ENCODE data around the gene OPN1SW.

OPN1SW gene

DNA sequence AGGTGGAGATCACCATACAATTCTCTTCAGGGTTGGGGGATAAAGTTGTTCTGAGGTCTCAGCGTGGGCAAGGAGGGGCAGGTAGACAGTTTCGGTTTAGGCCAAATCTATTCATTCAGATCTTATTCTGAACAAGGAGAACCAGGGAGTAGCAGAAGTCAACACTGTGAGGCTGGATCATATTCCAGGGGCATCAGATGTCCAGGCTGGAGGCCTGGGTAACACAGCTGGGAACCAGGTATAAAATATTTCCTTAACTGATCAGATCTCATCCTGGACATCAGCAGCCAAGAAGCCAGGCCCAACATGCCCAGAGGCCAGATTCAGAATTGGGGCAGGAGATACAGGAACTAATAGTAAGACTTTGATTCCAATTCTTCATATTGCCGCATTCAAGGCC, 35.4 kb upstream of the OPN1SW start:
- no peaks in the 10 kb centered on the region for H3K36me3 ChIP-seq (ENCODE audit: insufficient read depth, low read length)
- no peak overlapping the region for H3K9ac ChIP-seq (ENCODE audit: insufficient read length)
- H3K27ac ChIP-seq: no peak overlapping the region
- no peak for DNase-seq (ENCODE audit: low read depth, low spot score)
- no peak overlapping the region for H3K4me3 ChIP-seq
- no peak for TF ChIP-seq EZH2 (IDR thresholded peaks at IDR 0.05)
- H3K9me3 ChIP-seq (ENCODE audit: low read depth, low read length): no peaks in the 10 kb centered on the region

GRCh38 chr7:128810473-128810872, 34.9 kb upstream of the OPN1SW start:
- H3K4me3 ChIP-seq: no peak overlapping the region
- TF ChIP-seq POLR2AphosphoS5 (IDR thresholded peaks at IDR 0.05; ENCODE audit: borderline replicate concordance, low read depth, low read length) (no peak), FOXP2 (optimal IDR thresholded peaks at IDR 0.05; ENCODE audit: control extremely low read depth, extremely low read length, insufficient read depth) (no peak), EZH2 (IDR thresholded peaks at IDR 0.05) (no peak)
- no peak overlapping the region for H3K27ac ChIP-seq
- H3K36me3 ChIP-seq (ENCODE audit: insufficient read depth, low read length): no peaks in the 10 kb centered on the region
- DNase-seq (ENCODE audit: low read depth, low spot score): no peak
- H3K9ac ChIP-seq (ENCODE audit: insufficient read length): no peak overlapping the region
- no peaks in the 10 kb centered on the region for H3K9me3 ChIP-seq (ENCODE audit: low read depth, low read length)

DNA sequence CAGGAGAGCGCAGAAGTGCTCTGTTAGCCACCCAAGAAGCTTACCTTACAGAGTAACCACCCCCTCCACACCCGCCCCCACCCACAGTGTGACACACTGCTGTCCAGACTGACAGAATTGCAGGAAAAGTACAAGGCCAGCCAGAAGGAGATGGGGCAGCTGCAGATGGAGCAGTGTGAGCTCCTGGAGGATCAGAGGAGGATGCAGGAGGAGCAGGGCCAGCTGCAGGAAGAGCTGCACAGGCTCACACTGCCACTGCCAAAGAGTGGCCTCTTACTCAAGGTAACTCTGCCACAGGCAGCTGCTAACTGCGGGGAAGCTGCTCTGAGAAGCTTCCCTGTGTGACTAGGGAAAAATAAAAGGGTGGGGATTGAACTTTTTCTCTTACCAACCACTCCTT, 33.8 kb upstream of the OPN1SW start:
- no peak overlapping the region for H3K4me3 ChIP-seq
- no peak overlapping the region for H3K27ac ChIP-seq
- H3K9ac ChIP-seq (ENCODE audit: insufficient read length): no peak overlapping the region
- no peak for DNase-seq (ENCODE audit: low read depth, low spot score)
- H3K36me3 ChIP-seq (ENCODE audit: insufficient read depth, low read length): no peaks in the 10 kb centered on the region
- no peaks in the 10 kb centered on the region for H3K9me3 ChIP-seq (ENCODE audit: low read depth, low read length)
- TF ChIP-seq POLR2AphosphoS5 (IDR thresholded peaks at IDR 0.05; ENCODE audit: borderline replicate concordance, low read depth, low read length): no peak
- no peak for TF ChIP-seq FOXP2 (optimal IDR thresholded peaks at IDR 0.05; ENCODE audit: control extremely low read depth, extremely low read length, insufficient read depth)

- no peaks in the 10 kb centered on the region for H3K36me3 ChIP-seq (ENCODE audit: insufficient read depth, low read length)
- DNase-seq (ENCODE audit: low read depth, low spot score): no peak
These were observed 31.6 kb upstream of the OPN1SW start for GRCh38 chr7:128807191-128807590.

DNA sequence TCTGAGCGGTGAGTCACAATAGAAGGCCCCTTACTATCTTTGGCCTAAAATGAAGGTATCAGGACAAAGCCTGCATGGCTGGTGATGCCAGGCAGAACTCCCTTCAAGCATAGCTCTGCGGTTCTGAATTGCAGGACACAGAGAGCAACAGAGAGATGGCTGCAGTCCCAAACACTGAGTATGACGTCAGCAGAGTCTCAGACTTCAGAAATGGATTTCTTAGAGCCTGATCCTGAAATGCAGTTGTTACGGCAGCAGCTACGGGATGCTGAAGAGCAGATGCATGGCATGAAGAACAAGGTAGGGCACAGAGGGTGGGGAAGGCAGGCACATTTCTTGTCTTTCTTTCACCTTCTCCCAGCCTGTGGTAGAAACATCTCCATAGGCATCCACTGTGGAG, 29.6 kb upstream of the OPN1SW start:
- Histone ChIP-seq H3K9ac (ENCODE audit: insufficient read length) (no peak overlapping the region), H3K36me3 (ENCODE audit: insufficient read depth, low read length) (no peaks in the 10 kb centered on the region), H3K27ac (no peak overlapping the region), H3K4me3 (no peak overlapping the region), H3K9me3 (ENCODE audit: low read depth, low read length) (no peaks in the 10 kb centered on the region)
- DNase-seq (ENCODE audit: low read depth, low spot score): no peak
- TF ChIP-seq EZH2 (IDR thresholded peaks at IDR 0.05) (no peak), FOXP2 (optimal IDR thresholded peaks at IDR 0.05; ENCODE audit: control extremely low read depth, extremely low read length, insufficient read depth) (no peak), POLR2AphosphoS5 (IDR thresholded peaks at IDR 0.05; ENCODE audit: borderline replicate concordance, low read depth, low read length) (no peak)

More at GRCh38 chr7:128807191-128807590, 31.6 kb upstream of the OPN1SW start:
- Histone ChIP-seq H3K27ac (no peak overlapping the region), H3K9ac (ENCODE audit: insufficient read length) (no peak overlapping the region), H3K9me3 (ENCODE audit: low read depth, low read length) (no peaks in the 10 kb centered on the region), H3K4me3 (no peak overlapping the region)
- no peak for TF ChIP-seq POLR2AphosphoS5 (IDR thresholded peaks at IDR 0.05; ENCODE audit: borderline replicate concordance, low read depth, low read length)
- TF ChIP-seq FOXP2 (optimal IDR thresholded peaks at IDR 0.05; ENCODE audit: control extremely low read depth, extremely low read length, insufficient read depth): no peak
- no peak for TF ChIP-seq EZH2 (IDR thresholded peaks at IDR 0.05)

GRCh38 chr7:128804484-128804883, 28.9 kb upstream of the OPN1SW start:
- Histone ChIP-seq H3K27ac (no peak overlapping the region), H3K9ac (ENCODE audit: insufficient read length) (no peak overlapping the region), H3K36me3 (ENCODE audit: insufficient read depth, low read length) (no peaks in the 10 kb centered on the region), H3K4me3 (no peak overlapping the region), H3K9me3 (ENCODE audit: low read depth, low read length) (no peaks in the 10 kb centered on the region)
- no peak for TF ChIP-seq POLR2AphosphoS5 (IDR thresholded peaks at IDR 0.05; ENCODE audit: borderline replicate concordance, low read depth, low read length)
- TF ChIP-seq FOXP2 (optimal IDR thresholded peaks at IDR 0.05; ENCODE audit: control extremely low read depth, extremely low read length, insufficient read depth): no peak
- TF ChIP-seq EZH2 (IDR thresholded peaks at IDR 0.05): no peak
- DNase-seq (ENCODE audit: low read depth, low spot score): no peak

DNA sequence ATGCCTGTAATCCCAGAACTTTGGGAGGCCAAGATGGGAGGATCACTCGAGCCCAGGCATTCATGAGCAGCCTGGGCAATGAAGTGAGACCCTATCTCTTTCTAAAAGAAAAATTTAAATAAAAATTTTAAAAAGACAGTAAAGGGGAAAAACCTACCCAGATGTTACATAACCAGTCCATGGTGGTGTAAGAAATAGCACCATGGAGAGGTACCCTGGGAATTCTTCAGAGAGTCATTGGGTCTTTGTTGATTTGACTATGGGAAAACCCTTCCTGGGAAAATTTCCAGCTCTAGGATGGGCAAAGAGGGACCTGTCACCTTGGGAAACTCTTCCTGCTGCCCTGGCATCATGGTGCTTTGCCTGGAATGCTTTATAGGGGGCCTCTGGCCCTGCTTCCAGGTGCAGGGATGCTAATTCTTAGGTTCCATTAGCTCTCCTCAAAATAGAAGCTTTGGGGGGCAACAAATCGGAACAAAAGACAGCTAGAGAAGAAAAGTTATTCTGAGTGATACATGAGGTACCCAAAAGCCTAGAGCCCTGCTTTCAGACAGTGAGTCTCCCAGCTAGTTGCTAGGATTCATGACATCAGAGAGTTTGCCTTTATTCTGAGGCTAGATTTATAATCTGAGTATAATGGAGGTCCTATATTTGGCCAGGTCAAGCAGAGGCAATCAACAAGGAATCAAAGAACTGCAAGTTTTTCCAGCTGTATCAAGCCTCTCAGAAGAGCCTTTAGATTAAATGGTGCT, 26.2 kb upstream of the OPN1SW start:
- no peak for DNase-seq (ENCODE audit: low read depth, low spot score)
- no peaks in the 10 kb centered on the region for H3K9me3 ChIP-seq (ENCODE audit: low read depth, low read length)
- TF ChIP-seq POLR2AphosphoS5 (IDR thresholded peaks at IDR 0.05; ENCODE audit: borderline replicate concordance, low read depth, low read length) (no peak), FOXP2 (optimal IDR thresholded peaks at IDR 0.05; ENCODE audit: control extremely low read depth, extremely low read length, insufficient read depth) (no peak), EZH2 (IDR thresholded peaks at IDR 0.05) (no peak)
- no peaks in the 10 kb centered on the region for H3K36me3 ChIP-seq (ENCODE audit: insufficient read depth, low read length)
- no peak overlapping the region for H3K27ac ChIP-seq
- H3K4me3 ChIP-seq: no peak overlapping the region
- no peak overlapping the region for H3K9ac ChIP-seq (ENCODE audit: insufficient read length)

GRCh38 chr7:128801003-128801402, 25.4 kb upstream of the OPN1SW start:
- H3K9me3 ChIP-seq (ENCODE audit: low read depth, low read length): no peaks in the 10 kb centered on the region
- no peak for DNase-seq (ENCODE audit: low read depth, low spot score)
- H3K27ac ChIP-seq: no peak overlapping the region
- no peak overlapping the region for H3K4me3 ChIP-seq
- no peak overlapping the region for H3K9ac ChIP-seq (ENCODE audit: insufficient read length)
- H3K36me3 ChIP-seq (ENCODE audit: insufficient read depth, low read length): no peaks in the 10 kb centered on the region
- TF ChIP-seq FOXP2 (optimal IDR thresholded peaks at IDR 0.05; ENCODE audit: control extremely low read depth, extremely low read length, insufficient read depth): no peak
- TF ChIP-seq EZH2 (IDR thresholded peaks at IDR 0.05): no peak

DNA sequence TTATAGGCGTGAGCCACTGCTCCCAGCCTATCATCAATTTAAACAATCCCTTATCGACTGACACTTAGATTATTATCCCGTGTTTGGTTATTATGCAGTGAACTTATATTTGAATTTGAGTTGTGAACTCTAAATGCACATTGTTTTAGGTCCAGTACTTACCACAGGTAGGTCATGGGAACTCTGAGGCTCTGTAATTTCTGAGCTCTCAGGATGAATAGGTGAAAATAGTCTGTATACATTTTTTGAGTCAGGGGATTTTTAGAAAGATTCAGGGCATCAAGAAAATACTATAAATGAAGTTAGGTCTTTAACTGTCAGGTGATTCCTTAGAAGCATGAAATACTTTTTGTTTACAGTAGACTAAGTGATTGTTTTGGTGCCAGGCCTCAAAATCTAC, 25.0 kb upstream of the OPN1SW start:
- H3K27ac ChIP-seq: no peak overlapping the region
- no peak overlapping the region for H3K9ac ChIP-seq (ENCODE audit: insufficient read length)
- no peak for DNase-seq (ENCODE audit: low read depth, low spot score)
- no peak for TF ChIP-seq EZH2 (IDR thresholded peaks at IDR 0.05)
- no peak for TF ChIP-seq FOXP2 (optimal IDR thresholded peaks at IDR 0.05; ENCODE audit: control extremely low read depth, extremely low read length, insufficient read depth)
- no peak for TF ChIP-seq POLR2AphosphoS5 (IDR thresholded peaks at IDR 0.05; ENCODE audit: borderline replicate concordance, low read depth, low read length)
- H3K9me3 ChIP-seq (ENCODE audit: low read depth, low read length): no peaks in the 10 kb centered on the region
- H3K4me3 ChIP-seq: no peak overlapping the region
- no peaks in the 10 kb centered on the region for H3K36me3 ChIP-seq (ENCODE audit: insufficient read depth, low read length)
